NCI-H146 treated with DMSO at 0.1 percent for 48 hours (cell line): Measurements from ENCODE around the gene NUP107.

Experiments used
- DNase-seq: peaks from one replicate; lab custom pipeline; 2025; ENCODE audit not compliant: unreplicated experiment; lab: John Stamatoyannopoulos, UW

The NUP107 gene

DNA sequence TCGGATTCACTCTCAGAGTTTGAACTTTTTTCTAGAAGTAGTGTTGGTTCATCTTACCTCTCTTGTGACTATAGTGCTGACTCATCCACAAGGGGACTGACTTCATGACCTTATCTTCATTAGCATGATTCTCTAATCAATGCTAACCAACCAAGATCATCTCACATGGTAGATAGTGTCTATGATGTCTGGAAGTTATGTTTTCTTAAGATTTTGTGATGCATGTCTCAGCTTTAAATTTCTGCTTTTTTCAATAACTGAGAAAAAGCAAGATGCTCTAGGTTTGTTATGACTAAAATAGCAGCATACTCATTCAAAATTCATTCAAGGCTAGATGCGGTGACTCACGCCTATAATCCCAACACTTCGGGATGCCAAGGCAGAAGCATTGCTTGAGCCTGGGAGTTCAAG is 46.9 kb downstream of the NUP107 start:
- no peak for DNase-seq

- DNase-seq: no peak
Measured at GRCh38 chr12:68739891-68740290, 53.1 kb downstream of the NUP107 start.

- DNase-seq: no peak
Measured at GRCh38 chr12:68743356-68743755, 56.6 kb downstream of the NUP107 start.

DNA sequence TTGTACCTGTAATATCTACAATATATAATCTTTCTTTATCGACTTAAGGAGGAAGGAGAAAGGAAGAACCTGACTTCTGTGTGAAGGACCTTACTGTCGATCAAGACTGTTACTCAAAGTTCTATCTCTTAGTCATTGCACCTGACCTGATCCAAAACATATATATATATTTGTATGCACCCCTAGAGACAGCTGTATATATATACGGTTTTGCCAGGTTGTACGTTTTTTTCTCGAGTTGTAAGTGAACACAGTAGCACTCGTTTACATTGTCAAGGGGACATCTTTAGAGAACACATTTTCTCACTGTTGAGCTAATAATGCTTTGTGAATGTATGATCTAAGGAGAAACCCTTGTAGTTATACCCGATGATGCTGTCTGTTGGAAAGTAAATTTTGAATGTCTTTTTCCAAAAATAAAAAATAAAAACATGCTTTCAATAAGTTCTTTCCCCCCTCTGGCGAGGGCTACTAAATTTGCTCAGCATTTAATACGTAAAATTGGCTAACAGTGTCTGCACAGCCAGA is 58.7 kb downstream of the NUP107 start:
- no peak for DNase-seq

DNA sequence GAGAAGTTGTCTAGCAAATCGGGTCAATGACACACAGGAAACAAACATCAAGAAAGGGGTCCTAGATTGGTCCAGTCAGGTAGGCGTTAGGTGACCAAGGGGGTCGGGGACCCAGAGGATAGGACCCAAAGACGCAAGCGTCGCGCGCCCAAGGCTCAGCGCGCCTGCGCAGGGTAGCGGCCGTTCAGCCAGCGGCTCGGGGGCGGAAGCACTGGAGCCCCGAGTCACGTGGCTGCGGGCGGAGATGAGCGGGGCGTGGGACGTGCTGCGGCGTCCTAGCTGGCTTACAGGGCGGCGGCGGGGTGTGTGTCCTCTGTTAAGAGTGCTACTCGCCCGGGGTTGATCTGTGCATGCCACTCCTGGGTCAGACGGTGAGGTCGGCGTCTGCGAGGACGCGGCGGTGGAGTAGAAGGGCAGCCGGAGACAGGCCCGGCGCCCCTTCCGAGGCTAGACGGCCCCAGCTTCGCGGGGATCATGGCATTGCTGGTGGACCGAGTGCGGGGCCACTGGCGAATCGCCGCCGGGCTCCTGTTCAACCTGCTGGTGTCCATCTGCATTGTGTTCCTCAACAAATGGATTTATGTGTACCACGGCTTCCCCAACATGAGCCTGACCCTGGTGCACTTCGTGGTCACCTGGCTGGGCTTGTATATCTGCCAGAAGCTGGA is 59.3 kb downstream of the NUP107 start, which contains the start of gene SLC35E3:
Gene SLC35E3, plus strand, starts transcription at position 273 of the 668 bp plus-strand sequence. Its CDS starts 202 bp downstream, at position 475.
- DNase-seq: peak; percentile 89

DNA sequence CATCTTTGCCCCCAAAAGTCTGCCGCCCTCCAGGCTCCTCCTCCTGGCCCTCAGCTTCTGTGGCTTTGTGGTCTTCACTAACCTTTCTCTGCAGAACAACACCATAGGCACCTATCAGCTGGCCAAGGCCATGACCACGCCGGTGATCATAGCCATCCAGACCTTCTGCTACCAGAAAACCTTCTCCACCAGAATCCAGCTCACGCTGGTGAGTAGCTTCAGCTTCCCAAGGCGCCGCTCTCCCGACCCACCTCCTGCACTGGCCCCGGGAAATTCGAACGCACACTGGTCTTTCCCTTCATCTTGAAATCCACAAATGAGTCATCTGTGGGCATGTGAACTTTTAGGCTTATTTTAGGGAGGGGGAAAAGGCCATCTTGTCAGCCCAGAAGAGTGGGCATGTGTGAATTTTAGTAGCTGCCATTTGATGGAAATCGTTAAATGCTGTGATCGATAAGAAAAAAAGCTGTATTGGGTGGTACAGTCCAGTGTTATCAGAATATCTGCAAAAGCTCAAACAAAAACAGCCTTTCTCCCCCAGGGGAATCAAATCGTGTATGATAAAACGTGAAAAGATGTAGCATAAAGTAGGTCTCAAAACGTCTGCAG is 59.9 kb downstream of the NUP107 start:
- DNase-seq: peak; percentile 33

- no peak for DNase-seq
Measured at GRCh38 chr12:68749443-68749842, 62.7 kb downstream of the NUP107 start.

GRCh38 chr12:68749861-68750260 is 63.1 kb downstream of the NUP107 start:
- no peak for DNase-seq

- DNase-seq: no peak
Measured at GRCh38 chr12:68750506-68750905, 63.7 kb downstream of the NUP107 start.

- no peak for DNase-seq
Measured at GRCh38 chr12:68755536-68756243, 68.9 kb downstream of the NUP107 start.

DNA sequence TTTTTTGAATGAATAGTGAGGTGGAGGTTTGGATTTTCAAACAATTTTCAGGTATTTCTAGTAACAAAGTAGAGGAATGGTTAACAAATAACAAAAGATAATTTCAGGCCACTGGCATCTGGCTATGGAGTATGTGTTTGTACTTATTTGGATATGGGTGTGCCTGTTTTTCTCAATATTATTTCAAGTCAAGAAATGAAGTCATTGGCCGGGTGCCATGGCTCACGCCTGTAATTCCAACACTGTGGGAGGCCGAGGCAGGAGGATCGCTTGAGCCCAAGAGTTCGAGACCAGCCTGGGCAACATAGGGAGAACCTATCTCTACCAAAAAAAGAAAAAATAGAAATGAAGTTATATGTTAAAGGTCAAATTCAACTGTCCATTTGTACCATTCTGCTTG is 73.1 kb downstream of the NUP107 start:
- DNase-seq: no peak

- no peak for DNase-seq
Measured at GRCh38 chr12:68760806-68761441, 74.1 kb downstream of the NUP107 start.

DNA sequence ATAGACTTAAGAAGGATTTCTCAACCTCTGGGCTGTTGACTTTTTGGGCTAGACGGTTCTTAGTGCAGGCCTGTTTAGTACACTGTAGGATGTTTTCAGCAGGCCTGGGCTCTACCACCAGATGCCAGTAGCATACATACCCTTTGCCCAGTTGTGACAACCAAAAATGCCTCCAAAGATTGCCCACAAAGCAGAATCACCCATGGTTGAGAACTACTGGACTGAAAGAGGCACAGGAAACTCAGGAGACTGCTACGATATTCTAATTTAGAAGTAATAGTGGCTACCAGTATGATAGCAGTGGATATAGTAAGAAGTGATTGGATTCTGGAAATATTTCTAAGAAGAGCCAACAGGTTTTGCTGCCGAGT is 74.6 kb downstream of the NUP107 start:
- DNase-seq: no peak

- no peak for DNase-seq
Measured at GRCh38 chr12:68761901-68762630, 75.3 kb downstream of the NUP107 start.

- no peak for DNase-seq
Measured at GRCh38 chr12:68762691-68763090, 75.9 kb downstream of the NUP107 start.

- no peak for DNase-seq
Measured at GRCh38 chr12:68765696-68766095, 78.9 kb downstream of the NUP107 start.

GRCh38 chr12:68766646-68767045 is 79.9 kb downstream of the NUP107 start:
- DNase-seq: no peak

DNA sequence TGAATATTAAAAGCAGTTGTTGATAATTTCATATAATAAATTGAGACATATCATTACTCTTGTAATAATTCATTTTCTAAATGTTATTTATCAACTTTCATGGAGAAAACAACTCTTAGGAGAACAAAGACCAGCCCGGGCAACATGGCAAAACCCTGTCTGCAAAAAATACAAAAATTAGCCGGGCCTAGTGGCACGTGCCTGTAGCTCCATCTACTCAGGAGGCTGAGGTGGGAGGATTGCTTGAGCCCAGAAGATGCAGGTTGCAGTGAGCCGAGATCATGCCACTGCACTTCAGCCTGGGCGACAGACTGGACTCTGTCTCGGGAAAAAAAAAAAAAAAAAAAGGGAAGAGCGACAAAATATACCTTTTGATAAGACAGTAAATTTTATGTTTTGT is 80.4 kb downstream of the NUP107 start:
- no peak for DNase-seq

- no peak for DNase-seq
Measured at GRCh38 chr12:68768431-68768939, 81.7 kb downstream of the NUP107 start.

- DNase-seq: no peak
Measured at GRCh38 chr12:68769941-68770340, 83.2 kb downstream of the NUP107 start.
